HG03135 (cell line): ENCODE data around the gene NCOA6.
A peak's percentile ranks its signal among the peaks of the same experiment; 100 is the strongest.
"Not testable (repeated sequence)": the region's sequence is repeated elsewhere in the genome, so short reads cannot be mapped to it uniquely, and the experiment has no call there.

Experiments used
- ATAC-seq: cut with Tn5 transposase; IDR thresholded peaks from one replicate; pipeline ENCODE4 v1.9.1; 2021; ENCODE audit warnings: mild to moderate bottlenecking, moderate library complexity; ENCODE audit not compliant: unreplicated experiment

Gene NCOA6

GRCh38 chr20:34831936-34832335 is 6.5 kb upstream of the NCOA6 start:
- no peak for ATAC-seq

- ATAC-seq = no peak
These were observed 3.7 kb upstream of the NCOA6 start for GRCh38 chr20:34829191-34829590.

GRCh38 chr20:34824806-34825529 is 483 bp downstream of the NCOA6 start:
- ATAC-seq = peak; percentile 68

- peak; percentile 56 for ATAC-seq
These were observed 1.0 kb downstream of the NCOA6 start for GRCh38 chr20:34824452-34824805.

- ATAC-seq = no peak
These were observed 1.4 kb downstream of the NCOA6 start for GRCh38 chr20:34824026-34824425.

GRCh38 chr20:34820805-34821578 is 4.5 kb downstream of the NCOA6 start:
- no peak for ATAC-seq

GRCh38 chr20:34817801-34818200 is 7.7 kb downstream of the NCOA6 start:
- ATAC-seq = no peak

- ATAC-seq = no peak
These were observed 8.4 kb downstream of the NCOA6 start for GRCh38 chr20:34817072-34817471.

GRCh38 chr20:34815636-34816035 is 9.8 kb downstream of the NCOA6 start:
- no peak for ATAC-seq

- ATAC-seq = no peak
These were observed 16.9 kb downstream of the NCOA6 start for GRCh38 chr20:34808583-34808982.

GRCh38 chr20:34807944-34808465 is 17.4 kb downstream of the NCOA6 start:
- not testable (repeated sequence) for ATAC-seq

- no peak for ATAC-seq
These were observed 19.2 kb downstream of the NCOA6 start for GRCh38 chr20:34806255-34806654.

- ATAC-seq = no peak
These were observed 26.6 kb downstream of the NCOA6 start for GRCh38 chr20:34798871-34799270.

GRCh38 chr20:34798328-34798727 is 27.1 kb downstream of the NCOA6 start:
- ATAC-seq = no peak

GRCh38 chr20:34797012-34797995 is 28.1 kb downstream of the NCOA6 start:
- no peak for ATAC-seq

- no peak for ATAC-seq
These were observed 31.4 kb downstream of the NCOA6 start for GRCh38 chr20:34794006-34794585.

GRCh38 chr20:34792687-34793363 is 32.6 kb downstream of the NCOA6 start:
- no peak for ATAC-seq

GRCh38 chr20:34791289-34792020 is 34.0 kb downstream of the NCOA6 start:
- ATAC-seq = no peak

GRCh38 chr20:34781220-34781619 is 44.2 kb downstream of the NCOA6 start:
- ATAC-seq = no peak
